GF-D8 (cell line): ENCODE measurements around the gene UBASH3A.

Source experiments
- DNase-seq: peaks from one replicate; lab custom pipeline; 2025; lab: John Stamatoyannopoulos, UW

The UBASH3A gene

GRCh38 chr21:42490720-42491119 lies 87.0 kb downstream of the UBASH3A start:
- DNase-seq: no peak

- no peak for DNase-seq
Measured at GRCh38 chr21:42491328-42491727, 87.6 kb downstream of the UBASH3A start.

- DNase-seq: no peak
Measured at GRCh38 chr21:42492201-42492600, 88.5 kb downstream of the UBASH3A start.

GRCh38 chr21:42493109-42494060 lies 89.7 kb downstream of the UBASH3A start:
- DNase-seq: no peak

GRCh38 chr21:42495027-42495426 lies 91.3 kb downstream of the UBASH3A start:
- DNase-seq: no peak

- no peak for DNase-seq
Measured at GRCh38 chr21:42495765-42496119, 92.0 kb downstream of the UBASH3A start.

GRCh38 chr21:42496120-42496838 lies 92.6 kb downstream of the UBASH3A start, which contains the start of gene RSPH1:
Gene RSPH1, minus strand, starts transcription at chr21:42496224. Its CDS starts 38 bp downstream, at chr21:42496186.
- DNase-seq: peak; percentile 97

- no peak for DNase-seq
Measured at GRCh38 chr21:42496839-42497202, 93.1 kb downstream of the UBASH3A start.
